OCI-LY3 (cell line): ENCODE data around the gene NCCRP1.

ENCODE experiments used
- EZH2phosphoT487 ChIP-seq: fragments of 200-600 bp; shearing (Covaris generic); IDR thresholded peaks from 2 replicates; pipeline ENCODE4 v1.6.1; 2018; ENCODE audit warnings: antibody characterized with exemption, mixed run types, low read depth
- TF ChIP-seq, protein P1 (sequence below): fragments of 200-600, 300-600 bp; sonication (generic); IDR thresholded peaks from 2 replicates; pipeline ENCODE4 v1.5.1; 2014; ENCODE audit warnings: antibody characterized with exemption, low read length, low read depth

DNA sequence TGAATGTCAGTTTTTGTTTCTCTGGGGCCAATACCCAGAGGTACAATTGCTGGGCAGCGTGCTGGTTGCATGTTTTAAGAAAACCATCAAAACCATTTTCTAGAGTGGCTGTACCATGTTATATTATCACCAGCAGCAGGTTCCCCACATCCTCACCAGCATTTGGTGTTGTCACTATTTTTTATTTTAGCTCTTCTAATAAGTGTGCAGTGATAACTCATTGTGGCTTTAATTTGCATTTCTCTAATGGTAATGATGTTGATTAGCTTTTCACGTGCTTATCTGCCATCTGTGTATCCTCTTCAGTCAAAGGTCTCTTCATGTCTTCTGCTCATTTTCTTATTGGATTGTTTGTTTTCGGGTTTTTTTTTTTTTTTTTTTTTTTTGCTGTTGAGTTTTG, 49.3 kb upstream of the NCCRP1 start:
- TF ChIP-seq, protein P1, sequence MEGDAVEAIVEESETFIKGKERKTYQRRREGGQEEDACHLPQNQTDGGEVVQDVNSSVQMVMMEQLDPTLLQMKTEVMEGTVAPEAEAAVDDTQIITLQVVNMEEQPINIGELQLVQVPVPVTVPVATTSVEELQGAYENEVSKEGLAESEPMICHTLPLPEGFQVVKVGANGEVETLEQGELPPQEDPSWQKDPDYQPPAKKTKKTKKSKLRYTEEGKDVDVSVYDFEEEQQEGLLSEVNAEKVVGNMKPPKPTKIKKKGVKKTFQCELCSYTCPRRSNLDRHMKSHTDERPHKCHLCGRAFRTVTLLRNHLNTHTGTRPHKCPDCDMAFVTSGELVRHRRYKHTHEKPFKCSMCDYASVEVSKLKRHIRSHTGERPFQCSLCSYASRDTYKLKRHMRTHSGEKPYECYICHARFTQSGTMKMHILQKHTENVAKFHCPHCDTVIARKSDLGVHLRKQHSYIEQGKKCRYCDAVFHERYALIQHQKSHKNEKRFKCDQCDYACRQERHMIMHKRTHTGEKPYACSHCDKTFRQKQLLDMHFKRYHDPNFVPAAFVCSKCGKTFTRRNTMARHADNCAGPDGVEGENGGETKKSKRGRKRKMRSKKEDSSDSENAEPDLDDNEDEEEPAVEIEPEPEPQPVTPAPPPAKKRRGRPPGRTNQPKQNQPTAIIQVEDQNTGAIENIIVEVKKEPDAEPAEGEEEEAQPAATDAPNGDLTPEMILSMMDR: no peak
- no peak for TF ChIP-seq EZH2phosphoT487
